Non-pigmented ciliary epithelial cell (primary cell): Measurements from ENCODE around the gene GIMAP8.

ENCODE experiments used
- DNase-seq: peaks from one replicate; pipeline ENCODE4 v3.0.0-alpha.2; 2010; ENCODE audit warnings: low read depth

The GIMAP8 gene

GRCh38 chr7:150450491-150451001, at the start of gene GIMAP8:
Gene GIMAP8, plus strand, starts transcription at chr7:150450630. Its CDS starts 16,069 bp downstream, at chr7:150466699.
- DNase-seq = no peak

GRCh38 chr7:150400788-150401423, 49.5 kb upstream of the GIMAP8 start:
- no peak for DNase-seq

GRCh38 chr7:150401424-150401790, 49.0 kb upstream of the GIMAP8 start:
- DNase-seq = no peak

- no peak for DNase-seq
These were observed 48.4 kb upstream of the GIMAP8 start for GRCh38 chr7:150401861-150402631.

- no peak for DNase-seq
These were observed 47.6 kb upstream of the GIMAP8 start for GRCh38 chr7:150402671-150403321.

GRCh38 chr7:150403376-150404171, 46.9 kb upstream of the GIMAP8 start:
- no peak for DNase-seq

- no peak for DNase-seq
These were observed 46.1 kb upstream of the GIMAP8 start for GRCh38 chr7:150404172-150404804.

GRCh38 chr7:150404805-150405583, 45.4 kb upstream of the GIMAP8 start:
- peak; percentile 35 for DNase-seq

- DNase-seq = no peak
These were observed 44.7 kb upstream of the GIMAP8 start for GRCh38 chr7:150405584-150406311.

GRCh38 chr7:150406312-150406566, 44.2 kb upstream of the GIMAP8 start:
- DNase-seq = no peak

- no peak for DNase-seq
These were observed 43.6 kb upstream of the GIMAP8 start for GRCh38 chr7:150406567-150407421.

- DNase-seq = no peak
These were observed 42.6 kb upstream of the GIMAP8 start for GRCh38 chr7:150407588-150408392.

GRCh38 chr7:150408393-150409299, 41.8 kb upstream of the GIMAP8 start:
- DNase-seq = no peak

- no peak for DNase-seq
These were observed 41.0 kb upstream of the GIMAP8 start for GRCh38 chr7:150409300-150410030.

GRCh38 chr7:150410131-150410530, 40.3 kb upstream of the GIMAP8 start:
- DNase-seq = no peak

- no peak for DNase-seq
These were observed 39.6 kb upstream of the GIMAP8 start for GRCh38 chr7:150410680-150411346.
